HG03378 (cell line): ENCODE measurements around the gene NKPD1.

ENCODE experiments used
- ATAC-seq: cut with Tn5 transposase; IDR thresholded peaks from one replicate; pipeline ENCODE4 v1.9.1; 2021; ENCODE audit warnings: mild to moderate bottlenecking, moderate library complexity; ENCODE audit not compliant: unreplicated experiment

The NKPD1 gene

DNA sequence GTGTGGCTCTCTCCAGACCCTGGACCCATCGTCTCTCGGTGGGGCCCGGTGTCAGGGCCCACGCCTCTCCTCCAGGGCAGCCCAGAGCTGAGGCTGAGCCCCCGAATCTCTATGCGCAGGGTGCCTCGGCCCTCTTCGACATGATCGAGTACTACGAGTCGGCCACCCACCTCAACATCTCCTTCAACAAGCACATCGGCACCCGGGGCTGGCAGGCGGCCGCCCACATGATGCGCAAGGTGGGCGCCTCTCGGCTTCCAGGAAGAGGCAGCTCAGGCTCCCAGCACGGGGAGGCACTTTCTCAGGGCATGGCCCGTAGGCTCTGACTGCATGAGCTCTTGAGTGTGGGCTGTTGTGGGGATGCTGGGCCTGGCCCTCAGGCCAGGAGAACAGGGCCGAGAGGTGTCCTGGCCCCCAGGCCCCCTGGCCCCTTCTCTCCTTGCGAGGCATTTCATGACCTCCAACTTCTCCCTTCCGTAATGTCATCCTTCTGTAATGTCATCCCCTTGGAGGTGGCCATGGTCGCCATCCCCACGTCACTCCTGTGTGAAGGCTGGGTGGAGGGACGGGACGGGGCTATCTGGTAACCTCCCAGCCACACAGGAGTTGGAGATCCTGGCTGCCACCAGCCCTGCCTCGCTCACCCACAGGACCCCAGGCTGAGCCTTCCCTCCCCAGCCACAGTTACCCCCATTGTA is 19.4 kb downstream of the NKPD1 start:
- no peak for ATAC-seq

DNA sequence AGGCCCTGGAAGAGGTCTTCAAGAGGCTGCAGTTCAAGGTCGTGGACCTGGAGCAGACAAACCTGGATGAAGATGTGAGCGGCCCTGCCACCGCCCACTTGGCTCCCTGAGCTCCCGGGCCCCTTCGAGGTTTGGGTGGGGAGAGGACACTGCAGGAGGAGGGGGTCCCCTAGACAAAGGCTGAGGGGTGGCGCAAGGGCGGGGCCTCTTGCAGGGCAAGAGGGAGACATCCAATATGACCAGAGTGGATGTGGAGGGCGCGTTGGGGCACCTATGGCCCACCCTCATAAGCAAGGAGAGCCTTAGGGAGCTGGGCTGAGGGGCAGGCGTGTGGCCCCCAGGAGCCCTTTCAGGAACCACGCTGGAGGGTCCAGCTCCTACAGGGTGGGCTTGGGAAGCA is 20.2 kb downstream of the NKPD1 start:
- no peak for ATAC-seq

DNA sequence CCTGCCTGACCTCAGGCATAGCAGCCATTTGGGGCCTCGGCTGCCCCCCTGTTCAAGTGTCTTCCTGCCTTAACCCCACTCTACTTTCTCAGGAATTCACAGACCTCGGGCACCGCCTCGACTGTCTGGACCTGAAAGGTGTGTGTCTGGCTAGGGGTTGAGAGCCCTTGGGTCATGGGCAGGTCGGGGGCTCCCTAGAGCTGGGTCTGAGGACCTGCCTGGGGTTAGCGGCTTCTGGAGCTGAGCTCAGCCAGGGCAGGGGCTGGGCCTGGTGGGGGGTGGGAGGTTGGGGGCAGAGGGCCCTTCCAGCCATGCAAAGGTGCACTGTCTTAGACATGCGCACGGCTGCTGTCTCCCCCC is 20.7 kb downstream of the NKPD1 start:
- no peak for ATAC-seq

DNA sequence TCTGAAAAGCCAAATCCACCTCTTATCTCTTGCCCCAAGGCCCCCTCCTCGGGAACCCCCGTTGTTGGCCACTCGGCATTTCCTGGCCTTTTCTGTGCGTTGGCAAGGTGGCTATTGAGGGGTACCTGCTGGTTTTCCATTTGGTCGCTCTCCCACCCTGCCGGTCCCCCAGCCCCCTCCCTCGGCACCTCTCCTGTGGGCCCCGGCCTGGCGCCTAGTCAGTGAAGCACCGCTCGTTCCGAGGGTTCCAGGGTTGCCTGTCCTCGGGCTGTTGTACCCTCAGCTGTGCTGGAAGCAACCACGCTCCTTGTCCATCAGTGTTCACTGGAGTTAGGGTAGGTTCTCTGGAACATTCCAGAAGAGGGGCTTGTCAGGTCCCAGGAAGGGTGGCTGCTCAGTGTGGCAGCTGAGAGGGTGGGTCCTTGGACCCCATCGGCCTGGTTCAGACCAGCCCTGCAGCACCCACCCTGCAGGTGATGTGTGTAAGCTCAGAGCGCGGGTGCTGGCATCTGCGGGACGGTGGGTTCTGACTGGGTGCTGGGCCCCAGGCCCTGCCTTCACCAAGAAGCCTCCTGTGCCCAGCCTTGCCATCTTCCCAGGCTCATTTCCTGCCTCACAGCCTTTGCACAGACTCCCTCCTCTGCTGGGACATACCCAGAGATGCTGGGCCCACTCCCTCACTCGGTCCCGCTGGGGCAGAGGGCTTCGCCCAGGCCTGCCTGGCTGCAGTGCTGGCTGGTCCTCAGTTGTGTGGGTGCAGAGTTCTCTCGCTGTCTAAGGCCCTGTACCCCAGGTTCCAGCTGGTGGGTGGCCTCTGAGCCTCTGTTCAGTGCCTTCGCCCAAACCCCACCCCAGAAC is 21.3 kb downstream of the NKPD1 start:
- ATAC-seq, result no peak

DNA sequence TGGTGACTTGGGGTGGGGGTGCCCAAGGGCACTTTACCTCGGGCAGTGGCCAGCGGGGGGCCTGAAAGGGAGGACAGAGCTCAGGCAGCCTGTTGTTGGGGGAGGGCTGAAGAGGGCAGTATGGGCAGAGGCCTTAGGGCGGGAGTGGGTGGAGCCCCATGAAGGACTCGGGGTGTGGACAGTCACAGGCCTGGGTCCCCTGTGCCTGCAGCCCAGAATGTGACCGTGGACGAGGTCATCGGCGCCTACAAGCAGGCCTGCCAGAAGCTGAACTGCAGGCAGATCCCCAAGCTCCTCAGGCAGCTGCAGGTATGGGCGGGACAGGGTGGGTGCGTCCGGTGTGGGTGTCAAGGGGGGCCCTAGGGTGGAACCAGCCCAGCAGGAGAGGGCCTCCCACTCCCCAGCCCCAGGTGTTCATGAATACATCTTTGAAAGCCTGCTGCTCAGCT is 22.5 kb downstream of the NKPD1 start:
- ATAC-seq, result no peak

DNA sequence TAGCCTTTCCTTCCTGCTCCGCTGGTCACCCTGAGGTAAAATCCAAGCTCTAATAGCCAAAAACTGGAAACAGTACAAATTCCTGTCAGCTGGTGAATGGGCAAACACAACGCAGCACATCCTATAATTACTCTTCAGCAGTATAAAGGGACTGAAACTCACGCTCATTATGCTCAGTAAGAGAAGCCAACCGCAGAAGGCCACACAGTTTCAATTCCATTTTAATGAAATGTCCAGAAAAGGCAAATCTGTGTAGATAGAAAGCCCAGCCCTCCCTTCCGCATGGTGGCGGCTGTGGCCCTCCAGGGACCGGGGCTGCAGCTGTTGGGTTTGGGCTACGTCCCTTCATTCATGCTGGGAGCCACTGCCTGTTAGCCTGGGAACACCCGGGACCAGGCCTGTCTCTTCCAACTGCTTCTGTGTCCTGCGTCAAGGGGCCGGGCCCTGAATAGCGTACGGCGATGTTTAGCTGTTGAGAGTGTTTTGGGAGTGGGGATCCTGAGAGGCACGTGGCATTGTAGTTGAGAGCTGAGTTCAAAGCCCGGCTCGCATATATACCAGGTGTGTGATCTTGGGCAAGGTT is 23.5 kb downstream of the NKPD1 start:
- ATAC-seq, result peak; percentile 71

DNA sequence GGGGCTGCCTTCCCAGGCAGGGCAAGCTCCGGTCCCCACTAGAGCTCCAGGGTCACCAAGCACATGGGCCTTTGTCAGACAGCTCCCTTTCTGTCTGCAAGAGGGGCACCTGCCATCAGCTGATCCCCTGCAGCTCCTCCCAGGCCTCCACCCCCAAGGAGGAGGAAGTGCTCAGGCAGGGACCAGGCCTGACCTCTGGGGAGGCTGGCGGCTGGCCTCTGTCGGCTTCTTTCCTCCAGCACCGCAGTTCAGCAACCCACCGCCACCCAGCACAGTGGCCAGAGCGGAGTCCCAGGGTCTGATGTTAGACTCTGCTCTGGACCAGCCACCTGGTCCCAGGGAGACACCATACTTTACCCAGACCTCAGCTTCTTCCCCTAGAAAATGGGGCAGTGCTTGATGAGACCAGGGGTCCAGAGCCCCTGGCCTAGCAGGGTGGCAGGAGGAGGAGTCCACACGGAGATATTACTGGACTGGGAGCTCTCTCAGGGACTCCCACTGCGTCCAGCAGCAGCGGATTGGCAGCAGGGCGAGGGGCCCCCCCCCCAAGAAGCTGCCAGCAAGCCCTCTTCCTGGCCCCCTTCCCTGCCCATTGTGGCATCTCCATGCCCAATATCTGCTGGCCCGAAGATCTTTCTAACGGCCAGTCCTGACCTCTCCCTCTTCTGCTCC is 24.1 kb downstream of the NKPD1 start:
- no peak for ATAC-seq

DNA sequence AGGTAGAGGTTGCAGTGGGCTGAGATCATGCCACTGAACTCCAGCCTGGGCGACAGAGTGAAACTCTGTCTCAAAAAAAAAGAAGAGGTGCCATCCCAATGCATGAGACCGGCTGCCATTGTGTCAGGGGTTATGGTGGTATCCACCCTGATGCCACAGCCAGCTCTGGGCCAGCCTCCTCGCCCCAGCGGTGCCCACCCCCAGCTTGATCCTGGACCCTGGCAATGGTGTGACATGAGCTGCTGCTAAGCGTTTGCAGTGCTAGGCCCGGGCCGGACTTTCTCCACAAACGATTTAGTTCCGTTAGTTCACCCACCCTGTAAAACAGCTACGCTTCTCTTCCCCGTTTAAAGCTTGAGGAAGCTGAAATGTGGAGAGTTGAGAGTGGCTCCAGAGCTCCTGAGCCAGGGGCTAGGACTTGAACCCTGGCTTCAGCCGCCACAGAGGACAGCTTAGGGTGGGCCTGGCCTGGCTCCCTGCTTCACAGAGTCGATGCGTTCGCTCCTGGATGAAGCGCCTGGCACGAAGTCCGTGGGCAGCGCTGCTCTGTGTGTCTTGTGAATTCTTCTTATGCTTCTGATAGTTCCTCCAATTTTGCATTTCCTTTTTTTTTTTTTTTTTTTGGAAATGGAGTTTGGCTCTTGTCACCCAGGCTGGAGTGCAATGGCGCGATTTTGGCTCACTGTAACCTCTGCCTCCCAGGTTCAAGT is 25.5 kb downstream of the NKPD1 start:
- no peak for ATAC-seq

DNA sequence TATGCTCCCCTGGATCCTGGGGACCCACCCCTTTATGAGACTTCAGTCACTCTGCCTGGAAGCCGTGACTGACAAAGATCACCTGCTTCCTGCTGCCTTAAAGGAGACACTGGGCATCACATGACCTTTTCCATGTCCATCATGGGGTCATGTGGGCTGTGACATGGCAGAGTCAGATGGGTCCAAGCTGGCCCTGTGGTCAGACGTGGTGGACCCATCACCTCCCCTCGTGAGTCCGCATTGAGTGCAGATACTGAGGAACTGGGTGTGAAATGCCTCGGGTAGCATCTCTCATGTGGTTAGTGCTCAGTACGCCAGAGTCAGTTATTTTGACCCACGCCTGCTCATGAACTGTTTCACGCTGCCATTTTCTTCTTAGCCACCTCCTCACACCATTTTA is 27.1 kb downstream of the NKPD1 start:
- ATAC-seq, result no peak

DNA sequence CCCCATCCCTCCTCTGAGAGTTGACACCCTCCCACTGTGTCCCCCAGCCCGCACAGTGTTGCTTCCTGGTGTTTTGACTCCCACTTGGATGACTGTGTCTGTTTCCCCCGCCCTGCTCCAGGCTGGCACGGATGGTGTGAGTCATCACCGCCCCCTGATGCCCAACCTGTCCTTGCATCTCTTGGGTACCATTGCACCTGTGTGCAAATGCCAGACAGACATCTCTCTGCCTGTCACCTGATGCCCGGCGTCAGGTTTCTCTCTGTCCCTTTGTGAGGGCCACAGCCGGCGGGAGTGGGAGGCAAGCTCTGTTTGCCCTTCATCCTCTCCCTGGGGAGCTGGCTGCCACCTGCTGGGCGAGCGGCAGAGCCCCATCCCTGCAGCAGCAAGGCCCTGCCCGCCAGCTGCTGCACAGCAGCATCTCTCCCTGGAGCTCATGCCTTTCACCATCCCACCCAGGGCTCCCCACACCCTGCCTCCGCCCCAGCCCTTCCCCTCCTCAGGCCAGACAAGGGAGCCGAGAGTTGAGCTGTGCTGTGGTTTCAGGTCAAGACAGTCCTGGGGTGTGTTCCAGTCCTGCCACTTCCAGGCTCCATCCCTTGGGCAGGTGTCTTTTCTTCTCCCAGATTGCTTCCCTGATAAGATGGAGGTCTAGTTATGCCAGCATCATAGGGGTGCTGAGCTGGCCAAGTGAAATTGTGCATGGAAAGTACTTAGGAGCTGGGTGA is 29.7 kb downstream of the NKPD1 start:
- ATAC-seq, result no peak

DNA sequence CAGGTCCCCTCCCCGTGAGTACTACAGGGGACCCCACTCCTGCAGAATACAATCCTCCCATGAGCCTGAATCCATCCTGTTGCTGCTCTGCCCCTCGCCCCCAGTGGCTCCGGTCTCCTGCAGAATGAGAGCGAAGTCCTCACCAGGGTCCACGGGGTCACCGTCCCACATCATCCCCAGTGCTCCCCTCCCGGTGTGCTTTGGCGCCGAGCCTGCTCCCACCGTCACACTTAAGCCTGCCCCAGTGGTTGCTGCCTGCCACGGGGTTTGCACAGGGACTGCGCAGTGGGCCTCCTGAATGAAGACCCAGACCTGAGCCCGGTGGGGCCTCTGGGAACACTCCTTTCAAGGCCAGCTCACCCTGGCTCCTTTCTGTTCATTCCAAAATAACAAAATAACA is 30.5 kb downstream of the NKPD1 start:
- ATAC-seq, result no peak

DNA sequence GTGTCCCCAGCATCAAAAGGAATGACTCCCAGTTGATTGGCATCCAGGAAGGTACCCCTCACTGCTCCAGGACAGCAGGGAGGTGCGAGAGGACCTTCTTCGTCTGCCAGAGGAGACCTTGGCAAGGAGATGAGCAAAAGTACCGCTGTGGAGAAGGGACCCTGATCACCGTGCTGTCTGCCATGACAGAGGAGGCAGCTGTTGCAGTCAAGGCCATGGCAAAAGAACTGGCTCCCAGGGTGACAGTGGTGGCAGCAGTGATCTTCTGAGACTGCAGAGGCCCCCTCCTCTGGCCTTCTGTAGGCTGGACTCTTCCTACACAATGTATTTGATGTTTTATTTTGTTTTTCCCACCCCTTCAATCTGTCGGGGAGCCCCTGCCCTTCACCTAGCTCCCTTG is 32.0 kb downstream of the NKPD1 start:
- ATAC-seq, result no peak

DNA sequence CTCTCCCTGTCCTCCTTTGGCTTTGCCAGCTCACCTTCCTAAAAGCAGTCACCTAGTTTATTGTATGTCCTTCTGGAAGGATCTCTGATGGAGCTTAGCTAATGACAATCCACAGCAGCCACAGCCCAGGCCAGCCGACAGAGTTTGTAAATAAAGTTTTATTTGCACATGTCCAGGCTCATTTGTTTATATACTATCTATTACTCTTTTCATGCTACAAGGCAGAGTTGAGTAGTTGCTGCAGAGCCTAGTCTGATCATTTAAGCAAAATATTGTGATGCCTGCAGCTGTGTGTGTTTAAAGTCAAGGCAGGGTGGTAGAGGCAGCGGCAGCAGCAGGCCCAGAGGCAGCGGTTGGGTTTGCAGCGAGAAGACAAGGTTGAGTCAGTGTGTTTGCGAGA is 32.6 kb downstream of the NKPD1 start:
- no peak for ATAC-seq

DNA sequence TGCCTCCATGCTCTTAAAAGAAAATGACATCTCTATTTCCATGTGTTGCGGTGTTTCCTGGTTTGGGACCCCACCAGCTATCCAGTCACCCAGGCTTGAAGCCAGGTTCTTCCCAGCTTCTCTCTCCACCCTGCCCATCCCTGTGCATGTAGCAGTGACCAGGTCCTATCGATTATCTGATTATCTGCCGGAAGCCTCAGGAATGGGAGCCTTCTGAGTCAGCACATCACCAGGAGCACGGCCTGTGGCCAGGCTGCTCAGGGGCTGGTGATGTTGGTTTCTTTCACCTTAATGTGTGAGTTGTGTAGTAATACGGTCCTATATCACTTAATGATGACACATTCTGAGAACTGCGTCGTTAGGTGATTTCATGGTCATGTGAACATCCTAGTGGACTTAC is 34.1 kb downstream of the NKPD1 start:
- no peak for ATAC-seq

DNA sequence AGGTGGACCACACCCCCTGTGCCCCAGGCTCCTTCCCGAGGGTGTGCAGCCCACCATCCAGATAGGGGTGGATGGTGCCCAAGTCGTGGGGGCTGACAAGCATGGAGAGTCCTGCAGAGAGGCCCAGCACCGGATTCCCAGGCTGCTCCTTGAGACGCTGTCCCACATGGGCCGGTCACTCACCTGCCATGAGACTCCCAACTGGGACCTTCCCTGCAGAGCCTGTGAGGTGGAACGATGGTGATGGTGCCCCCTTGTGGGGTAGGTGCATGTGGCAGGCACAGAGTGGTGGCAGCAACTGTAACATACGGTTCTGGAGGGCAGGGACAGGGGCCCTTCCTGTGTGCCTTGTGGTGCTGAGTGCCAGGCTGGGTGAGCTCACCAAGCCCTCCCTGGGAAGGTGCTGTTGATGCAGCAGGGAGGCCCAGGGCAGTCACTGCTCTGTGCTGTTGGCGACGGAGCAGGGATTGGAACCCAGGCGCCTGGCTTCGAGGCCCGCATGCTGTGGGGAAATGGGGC is 34.7 kb downstream of the NKPD1 start:
- ATAC-seq, result no peak

DNA sequence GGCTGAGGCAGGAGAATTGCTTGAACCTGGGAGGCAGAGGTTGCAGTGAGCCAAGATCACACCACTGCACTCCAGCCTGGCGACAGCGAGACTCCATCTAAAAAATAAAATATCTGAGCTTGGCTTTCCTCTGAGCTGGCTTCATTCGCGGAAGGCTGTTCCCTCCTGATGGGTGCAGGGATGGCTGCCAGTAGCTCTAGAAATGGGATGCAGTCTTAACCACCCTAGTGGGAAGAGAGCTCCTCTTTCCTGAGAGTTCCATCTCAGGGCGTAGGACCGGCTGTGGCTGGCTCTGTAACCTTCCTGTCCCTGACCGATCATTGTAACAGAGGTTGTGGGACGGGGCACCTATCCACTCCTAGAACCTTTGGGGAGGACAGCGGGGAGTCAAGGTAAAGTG is 35.4 kb downstream of the NKPD1 start:
- ATAC-seq, result no peak

DNA sequence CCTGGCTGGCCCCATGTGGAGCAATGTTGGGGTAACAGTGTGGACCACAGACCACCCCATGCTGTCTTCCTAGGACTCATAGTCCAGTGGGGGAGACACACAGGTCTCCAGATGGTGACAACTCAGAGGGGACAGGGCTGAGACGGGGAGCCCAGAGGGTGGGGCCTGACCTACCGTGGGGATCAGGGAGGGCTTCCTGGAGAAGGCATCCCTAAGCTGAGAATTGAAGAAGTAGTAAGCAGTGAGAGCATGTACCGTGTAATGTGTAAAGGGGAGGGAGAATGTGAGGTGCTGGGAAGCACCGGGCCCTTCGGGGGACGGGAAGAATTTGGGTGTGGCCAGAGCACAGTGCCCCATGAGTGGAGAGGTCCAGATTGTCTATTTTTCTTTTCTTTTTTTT is 36.8 kb downstream of the NKPD1 start:
- no peak for ATAC-seq

DNA sequence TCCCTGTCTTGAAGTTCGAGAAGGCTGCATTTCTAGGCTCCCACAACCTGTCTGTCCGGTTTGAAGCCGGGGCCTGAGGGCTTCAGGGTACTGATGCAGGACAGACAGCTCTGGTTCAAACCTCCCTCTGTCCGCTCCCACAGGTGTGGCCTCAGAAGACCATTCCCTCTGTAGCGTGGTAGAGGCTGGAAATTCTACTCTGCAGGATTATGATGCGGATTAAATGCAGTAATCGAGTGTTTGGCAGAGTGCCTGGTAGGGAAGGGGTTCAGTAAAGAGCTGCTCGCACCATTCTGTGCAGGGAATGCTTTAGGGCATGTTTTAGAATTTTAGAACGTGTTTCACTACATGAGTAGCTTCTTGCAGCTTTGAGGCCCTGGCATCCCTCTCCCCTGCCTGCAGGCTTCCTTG is 37.3 kb downstream of the NKPD1 start:
- no peak for ATAC-seq

DNA sequence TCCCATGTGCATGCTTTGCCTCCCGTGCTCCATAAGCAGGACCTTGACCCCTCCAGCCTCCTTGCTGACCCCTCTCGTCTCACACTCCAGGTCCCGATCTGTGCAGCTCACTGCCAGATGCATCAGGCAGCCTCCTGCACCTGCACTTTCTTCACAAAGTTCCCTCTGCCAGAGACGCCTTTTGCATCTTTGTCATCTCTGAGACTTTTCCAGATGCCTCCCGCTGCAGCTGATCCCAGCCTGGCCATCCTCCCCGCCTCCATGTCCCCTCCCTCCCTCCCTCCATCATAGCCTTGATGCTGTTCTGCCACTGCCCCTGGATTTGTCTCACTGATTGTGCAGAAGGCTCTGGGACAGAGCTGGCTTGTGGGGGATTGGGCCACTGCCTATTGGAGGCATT is 38.0 kb downstream of the NKPD1 start:
- ATAC-seq, result no peak

DNA sequence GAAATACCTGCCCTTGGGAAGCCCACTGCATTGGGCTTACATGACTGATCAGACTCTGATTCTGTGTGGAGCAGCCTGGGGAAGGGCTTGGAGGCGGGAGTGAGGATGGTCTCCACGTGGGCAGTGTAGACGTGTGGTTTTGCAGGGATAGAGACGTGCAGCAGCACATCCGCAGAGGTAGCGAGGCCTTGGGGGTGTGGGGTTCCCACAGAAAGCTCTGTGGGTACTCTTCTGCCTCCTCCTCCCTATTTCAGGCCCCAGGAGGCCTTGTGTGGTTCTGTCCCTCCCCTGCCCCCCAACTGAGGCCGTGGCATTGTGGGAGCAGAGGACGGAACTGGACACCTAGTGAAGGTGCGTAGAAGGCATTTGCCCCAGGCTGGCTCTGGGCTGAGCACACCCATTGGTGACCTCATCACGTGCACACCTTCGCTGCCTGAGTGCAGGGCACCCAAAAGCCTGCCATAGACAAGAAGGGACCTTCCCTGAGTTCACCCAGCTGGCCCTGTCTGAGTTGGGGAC is 38.9 kb downstream of the NKPD1 start:
- no peak for ATAC-seq
